WTC11 (cell line): Measurements from ENCODE around the gene ZNF429. TPM values are rescaled to one million over a fixed set of nuclear protein-coding genes. Genes with fewer than 3 reads are reported as not detected.
"Not testable (repeated sequence)": the region's sequence is repeated elsewhere in the genome, so short reads cannot be mapped to it uniquely, and the experiment has no call there.

Experiments
- ATAC-seq: fragments of 200-7000 bp; cut with Tn5 transposase; 2 replicates; pipeline ENCODE4 v1.10.0; 2021; ENCODE audit warnings: mild to moderate bottlenecking, moderate library complexity
- CTCF ChIA-PET: fragments of 300-600 bp; sonication (Branson Sonifier 250); formaldehyde crosslinking; loops from one replicate; lab custom pipeline; 2021; ENCODE audit warnings: antibody characterized with exemption; lab: Charles Lee
- POLR2A ChIA-PET: fragments of 350-600 bp; sonication (Branson Sonifier 250); formaldehyde crosslinking; loops from one replicate; lab custom pipeline; 2021; ENCODE audit warnings: antibody characterized with exemption; lab: Charles Lee
- DNase-seq: peaks from one replicate; pipeline ENCODE4 v3.0.0; 2021; ENCODE audit warnings: low spot score
- H3K27ac Mint-ChIP-seq: 2 replicates; pipeline ENCODE4 v1.8.0; 2021; ENCODE audit warnings: mixed read lengths
- H3K27me3 Mint-ChIP-seq: 2 replicates; pipeline ENCODE4 v1.8.0; 2021; ENCODE audit warnings: low read depth, mild to moderate bottlenecking, moderate library complexity, mixed read lengths
- H3K36me3 Mint-ChIP-seq: 2 replicates; pipeline ENCODE4 v1.8.0; 2021; ENCODE audit warnings: mixed read lengths
- H3K4me1 Mint-ChIP-seq: 2 replicates; pipeline ENCODE4 v1.8.0; 2022; ENCODE audit warnings: mixed read lengths
- H3K4me3 Mint-ChIP-seq: 2 replicates; pipeline ENCODE4 v1.8.0; 2021; ENCODE audit warnings: mild to moderate bottlenecking, moderate library complexity, mixed read lengths
- H3K9me3 Mint-ChIP-seq: 2 replicates; pipeline ENCODE4 v1.8.0; 2021; ENCODE audit warnings: mixed read lengths
- ATF1 ChIP-seq: sonication (generic); formaldehyde crosslinking; IDR thresholded peaks from 2 replicates; pipeline ENCODE4 v1.8.1; 2023; ENCODE audit warnings: mild to moderate bottlenecking, moderate library complexity, missing genetic modification reagents
- ATF3 ChIP-seq: sonication (generic); formaldehyde crosslinking; conservative IDR thresholded peaks from 2 replicates; pipeline ENCODE4 v1.8.1; 2022; ENCODE audit warnings: mild to moderate bottlenecking, missing genetic modification reagents
- E2F1 ChIP-seq: sonication (generic); formaldehyde crosslinking; IDR thresholded peaks from 2 replicates; pipeline ENCODE4 v1.8.0; 2022; ENCODE audit warnings: mild to moderate bottlenecking, missing genetic modification reagents
- ERG ChIP-seq: fragments of 250-450 bp; sonication (Bioruptor Pico); IDR thresholded peaks from 2 replicates; pipeline ENCODE4 v1.8.0; 2021; ENCODE audit warnings: mild to moderate bottlenecking
- MXD4 ChIP-seq: fragments of 250-450 bp; sonication (Bioruptor Pico); IDR thresholded peaks from 2 replicates; pipeline ENCODE4 v1.8.0; 2021; ENCODE audit warnings: mild to moderate bottlenecking, moderate library complexity, borderline replicate concordance
- NFATC4 ChIP-seq: fragments of 250-450 bp; sonication (Bioruptor Pico); IDR thresholded peaks from 2 replicates; pipeline ENCODE4 v1.9.0; 2021; ENCODE audit warnings: mild to moderate bottlenecking
- NR1H2 ChIP-seq: sonication (generic); formaldehyde crosslinking; IDR thresholded peaks from 2 replicates; pipeline ENCODE4 v1.9.0; 2021; ENCODE audit warnings: mild to moderate bottlenecking, moderate library complexity, missing genetic modification reagents
- RELA ChIP-seq: sonication (generic); formaldehyde crosslinking; IDR thresholded peaks from 2 replicates; pipeline ENCODE4 v1.8.1; 2022; ENCODE audit warnings: missing genetic modification reagents, mild to moderate bottlenecking, borderline replicate concordance
- TEAD4 ChIP-seq: sonication (generic); formaldehyde crosslinking; IDR thresholded peaks from 2 replicates; pipeline ENCODE4 v1.8.0; 2022; ENCODE audit warnings: mild to moderate bottlenecking, missing genetic modification reagents
- USF1 ChIP-seq: sonication (generic); formaldehyde crosslinking; IDR thresholded peaks from 2 replicates; pipeline ENCODE4 v1.8.0; 2022; ENCODE audit warnings: mild to moderate bottlenecking, missing genetic modification reagents
- ZNF263 ChIP-seq: sonication (generic); formaldehyde crosslinking; IDR thresholded peaks from 2 replicates; pipeline ENCODE4 v1.8.1; 2022; ENCODE audit warnings: low read depth, mild to moderate bottlenecking, moderate library complexity, missing genetic modification reagents
- ZNF532 ChIP-seq: fragments of 250-450 bp; sonication (Bioruptor Pico); IDR thresholded peaks from 2 replicates; pipeline ENCODE4 v1.9.0; 2021; ENCODE audit warnings: mild to moderate bottlenecking, borderline replicate concordance
- total RNA-seq: library from RNA; stranded (reverse); gene quantifications from 3 replicates; pipeline ENCODE4 v1.2.3, GENCODE V29; 2021

The ZNF429 gene
- total RNA-seq, 1 experiment from 2014 or later: 9.2 TPM

GRCh38 chr19:21602082-21602658 lies 96.8 kb downstream of the ZNF429 start (continued):
- TF ChIP-seq ZNF532 (CRISPR knock-in tag) (no peak), NFATC4 (CRISPR knock-in tag) (no peak), TEAD4 (CRISPR knock-in tag) (no peak)
- TF ChIP-seq, all 79 proteins: peak for 0

GRCh38 chr19:21602659-21603430 lies 97.4 kb downstream of the ZNF429 start:
- peaks cover 28% of the 10 kb centered on the region for H3K4me1 Mint-ChIP-seq
- H3K27ac Mint-ChIP-seq, ATAC-seq, CTCF ChIA-PET, POLR2A ChIA-PET, H3K4me3 Mint-ChIP-seq, DNase-seq: not testable (repeated sequence)
- H3K36me3 Mint-ChIP-seq: peaks cover 38% of the 10 kb centered on the region
- peaks cover 48% of the 10 kb centered on the region for H3K9me3 Mint-ChIP-seq
- peaks cover 33% of the 10 kb centered on the region for H3K27me3 Mint-ChIP-seq

GRCh38 chr19:21603431-21604231 lies 98.2 kb downstream of the ZNF429 start:
- H3K4me3 Mint-ChIP-seq: peak overlapping the region; percentile 32
- ChIA-PET POLR2A (no interaction called here), CTCF (no interaction called here)
- H3K36me3 Mint-ChIP-seq: peaks cover 46% of the 10 kb centered on the region
- peaks cover 30% of the 10 kb centered on the region for H3K4me1 Mint-ChIP-seq
- no peak for DNase-seq
- TF ChIP-seq ATF3 (CRISPR knock-in tag) (no peak), ERG (CRISPR knock-in tag) (no peak), ZNF263 (CRISPR knock-in tag) (no peak), USF1 (no peak), ATF1 (CRISPR knock-in tag) (no peak)
- peaks cover 35% of the 10 kb centered on the region for H3K27me3 Mint-ChIP-seq
- peak overlapping the region; percentile 34 for H3K27ac Mint-ChIP-seq
- H3K9me3 Mint-ChIP-seq: peaks cover 55% of the 10 kb centered on the region
- peak; percentile 60 for ATAC-seq

- Mint-ChIP-seq H3K27ac (peak overlapping the region; percentile 34), H3K4me3 (peak overlapping the region; percentile 32), H3K36me3 (peaks cover 46% of the 10 kb centered on the region), H3K9me3 (peaks cover 56% of the 10 kb centered on the region), H3K27me3 (peaks cover 35% of the 10 kb centered on the region), H3K4me1 (peaks cover 30% of the 10 kb centered on the region)
- ChIA-PET POLR2A (interaction anchor here (0.6 kb wide), 1 partner anchor 247 kb away, joined by 3 read pairs; no protein-coding TSS in a partner anchor), CTCF (no interaction called here)
- DNase-seq: no peak
- ATAC-seq: peak; percentile 71
- TF ChIP-seq NR1H2 (CRISPR knock-in tag): no peak
- TF ChIP-seq MXD4: no peak
- no peak for TF ChIP-seq E2F1 (CRISPR knock-in tag)
- TF ChIP-seq RELA (CRISPR knock-in tag): no peak
These were observed 99.0 kb downstream of the ZNF429 start for GRCh38 chr19:21604351-21604926.
